Neural progenitor cell (in vitro differentiated cells): ENCODE measurements around the gene UBE2D3. TPM values are rescaled to one million over a fixed set of nuclear protein-coding genes. Genes with fewer than 3 reads are reported as not detected.

Experiments used
- DNase-seq: peaks from one replicate; pipeline ENCODE4 v3.0.0-alpha.2; 2016; ENCODE audit warnings: low spot score
- H2AFZ ChIP-seq: fragments of 200-600 bp; sonication (generic); replicated peaks from 2 replicates; pipeline ENCODE4 v1.6.1; 2016; ENCODE audit warnings: antibody characterized with exemption
- H3F3A ChIP-seq: fragments of 200-600 bp; sonication (generic); 2 replicates; pipeline ENCODE4 v1.6.1; 2016; ENCODE audit warnings: antibody characterized with exemption, low read depth
- H3K27ac ChIP-seq: fragments of 200-600 bp; sonication (generic); 2 replicates; pipeline ENCODE4 v1.5.1; 2016; ENCODE audit warnings: mild to moderate bottlenecking
- H3K27me3 ChIP-seq: fragments of 200-600 bp; sonication (generic); 2 replicates; pipeline ENCODE4 v1.6.1; 2016; ENCODE audit warnings: mild to moderate bottlenecking, moderate library complexity
- H3K36me3 ChIP-seq: fragments of 200-600 bp; sonication (generic); 2 replicates; pipeline ENCODE4 v1.5.1; 2016
- H3K4me1 ChIP-seq: fragments of 200-600 bp; sonication (generic); 2 replicates; pipeline ENCODE4 v1.6.1; 2016; ENCODE audit warnings: mixed run types
- H3K4me2 ChIP-seq: fragments of 200-600 bp; sonication (generic); 2 replicates; pipeline ENCODE4 v1.6.1; 2016
- H3K4me3 ChIP-seq: fragments of 200-600 bp; sonication (generic); 2 replicates; pipeline ENCODE4 v1.5.1; 2016
- H3K79me2 ChIP-seq: fragments of 200-600 bp; sonication (generic); 2 replicates; pipeline ENCODE4 v1.6.1; 2016; ENCODE audit warnings: low read depth
- H3K9ac ChIP-seq: fragments of 200-600 bp; sonication (generic); 2 replicates; pipeline ENCODE4 v1.6.1; 2016
- H3K9me3 ChIP-seq: fragments of 200-600 bp; sonication (generic); 2 replicates; pipeline ENCODE4 v1.5.1; 2016; ENCODE audit warnings: low read depth
- H4K20me1 ChIP-seq: fragments of 200-600 bp; sonication (generic); 2 replicates; pipeline ENCODE4 v1.6.1; 2016; ENCODE audit warnings: low read depth
- H3K27ac Mint-ChIP-seq: 3 replicates; pipeline ENCODE4 v1.8.0; 2021; ENCODE audit warnings: mixed read lengths
- H3K27me3 Mint-ChIP-seq: 2 replicates; pipeline ENCODE4 v1.8.0; 2022; ENCODE audit warnings: low read depth, mild to moderate bottlenecking, inconsistent platforms, moderate library complexity, mixed read lengths; ENCODE audit not compliant: insufficient read depth
- H3K36me3 Mint-ChIP-seq: 3 replicates; pipeline ENCODE4 v1.8.0; 2021; ENCODE audit warnings: mixed read lengths
- H3K4me1 Mint-ChIP-seq: 3 replicates; pipeline ENCODE4 v1.8.0; 2021; ENCODE audit warnings: mixed read lengths
- H3K4me3 Mint-ChIP-seq: 3 replicates; pipeline ENCODE4 v1.8.0; 2021; ENCODE audit warnings: mild to moderate bottlenecking, moderate library complexity, mixed read lengths
- H3K9me3 Mint-ChIP-seq: 3 replicates; pipeline ENCODE4 v1.8.0; 2020; ENCODE audit warnings: mixed read lengths
- EZH2 ChIP-seq: fragments of 200-600 bp; sonication (generic); IDR thresholded peaks from 2 replicates; pipeline ENCODE4 v1.6.1; 2017; ENCODE audit warnings: antibody characterized with exemption, mild to moderate bottlenecking, moderate library complexity
- EZH2phosphoT487 ChIP-seq: fragments of 200-600 bp; sonication (generic); IDR thresholded peaks from 2 replicates; pipeline ENCODE4 v1.6.1; 2017; ENCODE audit warnings: antibody characterized with exemption
- total RNA-seq: library from RNA; depleted of rRNA; stranded (reverse); fragments of >200 nt; gene quantifications from 2 replicates; pipeline ENCODE4 v1.2.3, GENCODE V29; 2015; ENCODE audit warnings: low replicate concordance
- TF ChIP-seq, protein P1 (sequence below): fragments of 200-600 bp; sonication (generic); IDR thresholded peaks from 2 replicates; pipeline ENCODE4 v1.5.1; 2017; ENCODE audit warnings: antibody characterized with exemption, mild to moderate bottlenecking

The UBE2D3 gene
- total RNA-seq, 1 donor from 2014 or later, result 573 TPM

DNA sequence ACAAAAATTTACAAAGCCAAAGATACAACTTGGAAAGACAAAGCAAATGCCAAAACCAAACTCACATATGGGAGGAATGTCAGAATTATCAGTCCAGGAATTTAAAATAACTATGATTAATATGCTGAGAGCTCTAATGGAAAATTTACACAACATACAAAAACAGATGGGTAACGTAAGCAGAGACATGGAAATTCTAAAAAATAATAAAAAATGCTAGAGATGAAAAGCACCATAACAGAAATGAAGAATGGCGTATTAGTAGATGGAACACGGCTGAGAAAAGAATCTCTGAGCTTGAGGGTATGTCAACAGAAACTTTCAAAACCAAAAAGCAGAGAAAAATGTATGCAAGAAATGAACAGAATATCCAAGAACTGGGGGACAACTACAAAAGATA, 62.5 kb downstream of the UBE2D3 start:
- Histone ChIP-seq H4K20me1 (peaks cover 4% of the 10 kb centered on the region), H3K4me2 (no peak overlapping the region), H3K9ac (no peak overlapping the region), H3K79me2 (peaks cover 6% of the 10 kb centered on the region), H2AFZ (no peak overlapping the region), H3K27ac (no peak overlapping the region), H3F3A (peaks cover 20% of the 10 kb centered on the region), H3K4me3 (no peak overlapping the region), H3K27me3 (no peaks in the 10 kb centered on the region), H3K36me3 (no peaks in the 10 kb centered on the region), H3K9me3 (no peaks in the 10 kb centered on the region), H3K4me1 (peaks cover 7% of the 10 kb centered on the region)
- no peak overlapping the region for H3K4me3 Mint-ChIP-seq
- H3K9me3 Mint-ChIP-seq, result no peaks in the 10 kb centered on the region
- H3K27ac Mint-ChIP-seq, result no peak overlapping the region
- TF ChIP-seq EZH2phosphoT487 (no peak), EZH2 (no peak)
- TF ChIP-seq, protein P1, sequence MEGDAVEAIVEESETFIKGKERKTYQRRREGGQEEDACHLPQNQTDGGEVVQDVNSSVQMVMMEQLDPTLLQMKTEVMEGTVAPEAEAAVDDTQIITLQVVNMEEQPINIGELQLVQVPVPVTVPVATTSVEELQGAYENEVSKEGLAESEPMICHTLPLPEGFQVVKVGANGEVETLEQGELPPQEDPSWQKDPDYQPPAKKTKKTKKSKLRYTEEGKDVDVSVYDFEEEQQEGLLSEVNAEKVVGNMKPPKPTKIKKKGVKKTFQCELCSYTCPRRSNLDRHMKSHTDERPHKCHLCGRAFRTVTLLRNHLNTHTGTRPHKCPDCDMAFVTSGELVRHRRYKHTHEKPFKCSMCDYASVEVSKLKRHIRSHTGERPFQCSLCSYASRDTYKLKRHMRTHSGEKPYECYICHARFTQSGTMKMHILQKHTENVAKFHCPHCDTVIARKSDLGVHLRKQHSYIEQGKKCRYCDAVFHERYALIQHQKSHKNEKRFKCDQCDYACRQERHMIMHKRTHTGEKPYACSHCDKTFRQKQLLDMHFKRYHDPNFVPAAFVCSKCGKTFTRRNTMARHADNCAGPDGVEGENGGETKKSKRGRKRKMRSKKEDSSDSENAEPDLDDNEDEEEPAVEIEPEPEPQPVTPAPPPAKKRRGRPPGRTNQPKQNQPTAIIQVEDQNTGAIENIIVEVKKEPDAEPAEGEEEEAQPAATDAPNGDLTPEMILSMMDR, result no peak
- peaks cover 11% of the 10 kb centered on the region for H3K27me3 Mint-ChIP-seq
- no peak for DNase-seq
- no peaks in the 10 kb centered on the region for H3K36me3 Mint-ChIP-seq
- peaks cover 10% of the 10 kb centered on the region for H3K4me1 Mint-ChIP-seq

DNA sequence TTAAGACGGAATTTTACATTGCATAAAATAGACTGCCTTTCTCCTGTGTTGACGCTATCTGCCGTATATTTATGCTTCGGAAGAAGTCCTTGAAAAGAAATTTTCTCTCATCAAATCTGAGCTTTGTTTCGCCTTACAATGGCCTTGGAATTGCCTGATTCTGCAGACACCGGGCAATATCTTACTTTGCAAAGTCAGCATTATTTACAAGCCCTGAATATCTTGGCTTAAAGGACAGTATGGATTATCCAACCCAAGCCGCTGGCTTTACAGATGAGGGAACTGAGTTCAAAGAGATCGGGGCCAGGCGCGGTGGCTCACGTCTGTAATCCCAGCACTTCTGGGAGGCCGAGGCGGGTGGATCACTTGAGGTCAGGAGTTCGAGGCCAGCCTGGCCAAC, 65.4 kb downstream of the UBE2D3 start:
- peaks cover 16% of the 10 kb centered on the region for H3K27me3 Mint-ChIP-seq

DNA sequence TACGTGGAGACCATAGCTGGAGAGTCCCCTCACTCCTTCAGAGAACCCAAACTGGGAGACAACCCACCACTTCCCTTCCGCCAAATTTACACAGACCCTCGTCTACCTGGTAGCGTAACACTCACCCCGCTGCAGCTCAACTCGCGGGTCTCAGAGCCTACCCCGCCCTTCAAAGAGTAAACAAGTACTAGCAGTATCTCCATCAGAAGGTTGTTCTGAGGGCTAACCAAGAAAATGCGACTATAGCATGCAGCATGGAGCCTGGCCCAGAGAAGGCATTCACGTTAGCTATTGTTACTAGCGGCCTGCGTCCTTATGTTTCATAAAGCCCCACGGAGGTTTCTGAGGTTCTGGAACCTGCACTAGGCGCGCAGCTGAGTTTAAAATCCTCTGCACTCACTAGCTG, 66.1 kb downstream of the UBE2D3 start:
- no peaks in the 10 kb centered on the region for H3K27me3 ChIP-seq
- TF ChIP-seq, protein P1, result no peak
- no peak for TF ChIP-seq EZH2
- no peak for TF ChIP-seq EZH2phosphoT487
- no peak overlapping the region for H3K9ac ChIP-seq
- H3K79me2 ChIP-seq, result peaks cover 41% of the 10 kb centered on the region
- Mint-ChIP-seq H3K4me3 (peak overlapping the region; percentile 99), H3K27me3 (peaks cover 16% of the 10 kb centered on the region), H3K4me1 (peaks cover 21% of the 10 kb centered on the region), H3K36me3 (peaks cover 4% of the 10 kb centered on the region), H3K9me3 (peaks cover 2% of the 10 kb centered on the region), H3K27ac (peak overlapping the region; percentile 6)
- H3K4me3 ChIP-seq, result peak overlapping the region; percentile 71
- H3K4me2 ChIP-seq, result peak overlapping the region; percentile 93
- H3K9me3 ChIP-seq, result no peaks in the 10 kb centered on the region
- peaks cover 7% of the 10 kb centered on the region for H3K4me1 ChIP-seq
- peaks cover 20% of the 10 kb centered on the region for H3F3A ChIP-seq
- H3K36me3 ChIP-seq, result no peaks in the 10 kb centered on the region
- H2AFZ ChIP-seq, result peak overlapping the region; percentile 99
- no peak for DNase-seq
- peaks cover 7% of the 10 kb centered on the region for H4K20me1 ChIP-seq
- H3K27ac ChIP-seq, result no peak overlapping the region

More for the DNA sequence above, 65.4 kb downstream of the UBE2D3 start:
- Histone ChIP-seq H3K27ac (no peak overlapping the region), H3K9ac (no peak overlapping the region), H3K36me3 (no peaks in the 10 kb centered on the region), H3K27me3 (no peaks in the 10 kb centered on the region), H3K4me3 (peak overlapping the region; percentile 71), H3K79me2 (peaks cover 36% of the 10 kb centered on the region), H4K20me1 (peaks cover 7% of the 10 kb centered on the region), H2AFZ (peak overlapping the region; percentile 99), H3K4me2 (peak overlapping the region; percentile 93), H3K9me3 (no peaks in the 10 kb centered on the region), H3F3A (peaks cover 20% of the 10 kb centered on the region), H3K4me1 (peaks cover 7% of the 10 kb centered on the region)
- H3K9me3 Mint-ChIP-seq, result peaks cover 2% of the 10 kb centered on the region
- H3K27ac Mint-ChIP-seq, result no peak overlapping the region
- TF ChIP-seq EZH2 (no peak), EZH2phosphoT487 (no peak)
- TF ChIP-seq, protein P1, result no peak
- H3K36me3 Mint-ChIP-seq, result peaks cover 3% of the 10 kb centered on the region
- H3K4me1 Mint-ChIP-seq, result peaks cover 21% of the 10 kb centered on the region
- no peak for DNase-seq
- peak overlapping the region; percentile 99 for H3K4me3 Mint-ChIP-seq
